GM19468 (cell line): Measurements from ENCODE around the gene JMJD8.

Experiments used
- ATAC-seq: cut with Tn5 transposase; IDR thresholded peaks from one replicate; pipeline ENCODE4 v1.9.1; 2021; ENCODE audit warnings: mild to moderate bottlenecking, moderate library complexity, moderate number of reproducible peaks; ENCODE audit not compliant: unreplicated experiment; ENCODE audit errors: extremely low read depth

JMJD8 gene

DNA sequence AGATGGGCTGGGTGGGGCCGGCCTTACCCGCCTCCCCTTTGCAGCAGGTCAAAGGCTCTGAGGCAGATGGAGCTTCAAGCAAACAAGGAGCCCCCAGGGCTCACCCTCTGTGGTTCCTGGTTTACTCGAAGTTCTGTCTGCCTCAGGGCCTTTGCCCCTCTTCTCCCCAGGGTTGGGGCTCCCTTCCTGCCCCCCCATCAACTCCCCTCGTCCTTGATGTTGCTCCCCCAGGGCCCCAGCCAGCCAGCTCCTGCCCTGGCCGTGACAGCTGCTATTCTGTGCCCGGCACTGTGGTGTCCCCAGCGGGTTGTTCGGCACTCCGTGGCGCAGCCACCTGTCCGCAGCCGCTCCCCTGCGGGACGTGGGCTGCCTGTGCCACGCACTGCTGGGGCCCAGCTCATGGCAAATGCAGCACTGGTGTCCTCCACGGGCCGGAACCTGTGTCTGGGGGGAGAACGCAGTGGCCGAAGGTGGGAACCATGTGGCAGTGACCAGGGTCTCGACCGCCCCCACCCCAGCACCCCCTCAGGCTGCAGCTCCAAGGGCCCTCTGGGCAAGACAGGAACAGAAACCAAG lies 26.5 kb upstream of the JMJD8 start:
- ATAC-seq = no peak

DNA sequence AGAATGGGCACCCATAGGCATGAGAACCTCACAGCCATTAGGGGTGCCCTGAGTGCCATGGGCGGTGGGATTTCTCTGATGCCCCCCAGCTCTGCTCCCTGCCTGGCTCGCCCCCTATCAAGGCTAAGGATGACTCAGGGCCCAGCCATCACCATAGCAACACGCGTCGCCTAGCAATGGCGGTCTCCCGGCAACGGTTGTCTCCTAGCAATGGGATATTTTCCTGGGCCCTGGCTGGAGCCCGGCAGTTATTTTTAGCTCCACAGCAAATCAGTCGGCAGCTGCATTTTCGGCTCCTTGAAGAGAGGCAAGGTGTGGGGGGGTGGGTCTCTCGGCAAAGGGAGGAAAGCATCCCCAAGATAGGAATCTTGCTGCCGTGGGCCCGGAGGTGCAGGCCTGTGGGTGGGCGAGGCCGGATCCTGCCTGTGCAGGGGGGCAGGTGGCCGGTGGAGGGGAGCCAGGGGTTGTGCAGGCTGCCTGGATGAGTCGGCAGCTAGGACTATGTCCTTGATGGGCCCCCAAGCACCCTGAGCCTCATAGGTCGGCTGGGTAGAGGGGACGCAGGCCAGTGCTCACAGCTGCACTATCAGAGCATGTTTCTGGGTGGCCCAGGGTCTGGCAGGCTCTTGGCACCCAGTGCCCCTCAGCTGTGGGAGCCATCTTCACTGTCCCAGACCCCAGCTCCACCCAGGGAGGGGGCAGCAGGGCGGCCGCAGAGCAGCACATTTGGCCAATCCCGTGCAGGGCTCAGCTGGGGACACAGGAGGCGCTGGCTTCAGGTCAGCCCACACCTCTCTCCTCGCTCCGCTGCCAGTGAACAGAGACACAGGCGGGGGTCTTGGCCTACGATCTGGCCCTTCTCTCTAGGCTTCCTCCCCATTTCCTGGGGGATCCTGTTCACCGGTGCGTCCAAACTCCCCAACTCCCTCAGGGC lies 25.7 kb upstream of the JMJD8 start:
- no peak for ATAC-seq

DNA sequence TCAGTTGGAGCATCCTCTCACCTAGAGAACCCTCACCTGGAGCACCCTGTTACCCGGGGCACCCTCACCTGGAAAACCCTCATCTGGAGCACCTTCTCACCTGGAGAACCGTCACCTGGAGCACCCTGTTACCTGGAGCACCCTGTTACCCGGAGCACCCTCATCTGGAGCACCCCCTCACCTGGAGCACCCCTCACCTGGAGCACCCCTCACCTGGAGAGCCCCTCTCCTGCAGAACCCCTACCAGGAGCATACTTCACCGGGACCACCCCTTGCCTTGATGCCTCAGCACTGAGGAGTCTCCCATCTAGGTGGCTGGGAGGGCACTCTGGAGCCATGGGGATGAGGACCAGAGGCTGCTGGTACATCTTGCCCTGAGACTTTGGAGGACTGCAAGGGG lies 24.8 kb upstream of the JMJD8 start:
- ATAC-seq = no peak

DNA sequence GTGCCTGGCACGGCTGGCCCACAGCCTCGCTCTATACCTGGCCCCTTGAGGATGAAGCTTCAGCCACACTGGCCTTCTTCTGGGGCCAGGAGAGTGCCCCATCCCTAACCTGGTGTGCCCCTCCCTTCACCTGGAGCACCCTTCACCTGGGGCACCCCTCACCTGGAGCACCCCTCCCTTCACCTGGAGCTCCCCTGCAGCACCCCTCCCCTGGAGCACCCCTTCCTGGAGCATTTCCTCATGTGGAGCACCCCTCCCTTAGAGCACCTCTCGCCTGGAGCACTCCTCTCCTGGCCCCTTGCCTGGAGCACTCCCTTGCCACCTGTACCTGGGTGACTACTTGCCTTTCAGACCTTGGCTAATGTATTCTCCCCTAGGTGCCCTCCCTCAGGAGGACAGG lies 23.9 kb upstream of the JMJD8 start:
- no peak for ATAC-seq

GRCh38 chr16:707062-707538 lies 23.0 kb upstream of the JMJD8 start:
- no peak for ATAC-seq

DNA sequence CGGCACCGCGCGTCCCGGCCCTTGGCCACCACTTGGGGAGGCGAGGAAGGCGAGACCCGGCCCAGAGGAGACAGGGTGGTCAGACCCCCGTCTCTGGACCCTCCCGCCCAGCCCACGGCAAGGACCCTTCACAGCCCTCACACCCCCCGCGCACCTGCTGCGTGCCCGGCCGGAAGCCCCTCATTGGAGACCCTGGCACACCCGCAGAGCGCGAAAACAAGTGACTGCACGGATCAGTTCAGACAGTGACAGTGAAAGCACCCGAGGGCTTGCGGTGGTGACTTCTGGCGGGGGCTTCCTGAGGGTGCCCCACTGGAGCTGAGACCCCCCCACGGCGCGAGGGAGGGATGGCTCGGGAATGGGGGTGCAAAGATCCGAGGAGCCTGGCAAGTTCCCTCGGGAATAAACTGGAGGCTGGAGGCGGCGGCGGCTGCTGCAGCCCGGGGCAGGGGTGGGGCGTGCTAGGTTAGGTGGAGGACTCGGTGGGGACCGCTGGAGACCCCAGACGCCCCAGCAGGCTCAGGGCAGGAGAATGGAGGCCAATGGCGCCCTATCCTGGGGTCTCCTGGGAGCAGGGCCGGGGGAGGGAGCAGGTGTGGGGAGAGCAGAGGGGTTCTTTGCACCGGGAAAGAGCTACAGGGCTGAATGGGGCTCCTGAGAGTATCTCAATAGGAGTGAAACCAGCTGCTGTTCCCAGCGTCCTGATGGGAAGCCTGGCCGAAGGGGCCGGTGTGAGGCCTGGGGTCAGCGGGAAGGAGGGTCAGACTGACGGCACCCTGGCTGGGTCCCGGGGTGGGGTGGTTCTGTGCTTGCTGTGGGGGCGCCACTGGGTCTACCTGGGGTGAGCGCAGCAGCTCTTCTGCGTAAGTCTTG lies 22.3 kb upstream of the JMJD8 start:
- no peak for ATAC-seq

DNA sequence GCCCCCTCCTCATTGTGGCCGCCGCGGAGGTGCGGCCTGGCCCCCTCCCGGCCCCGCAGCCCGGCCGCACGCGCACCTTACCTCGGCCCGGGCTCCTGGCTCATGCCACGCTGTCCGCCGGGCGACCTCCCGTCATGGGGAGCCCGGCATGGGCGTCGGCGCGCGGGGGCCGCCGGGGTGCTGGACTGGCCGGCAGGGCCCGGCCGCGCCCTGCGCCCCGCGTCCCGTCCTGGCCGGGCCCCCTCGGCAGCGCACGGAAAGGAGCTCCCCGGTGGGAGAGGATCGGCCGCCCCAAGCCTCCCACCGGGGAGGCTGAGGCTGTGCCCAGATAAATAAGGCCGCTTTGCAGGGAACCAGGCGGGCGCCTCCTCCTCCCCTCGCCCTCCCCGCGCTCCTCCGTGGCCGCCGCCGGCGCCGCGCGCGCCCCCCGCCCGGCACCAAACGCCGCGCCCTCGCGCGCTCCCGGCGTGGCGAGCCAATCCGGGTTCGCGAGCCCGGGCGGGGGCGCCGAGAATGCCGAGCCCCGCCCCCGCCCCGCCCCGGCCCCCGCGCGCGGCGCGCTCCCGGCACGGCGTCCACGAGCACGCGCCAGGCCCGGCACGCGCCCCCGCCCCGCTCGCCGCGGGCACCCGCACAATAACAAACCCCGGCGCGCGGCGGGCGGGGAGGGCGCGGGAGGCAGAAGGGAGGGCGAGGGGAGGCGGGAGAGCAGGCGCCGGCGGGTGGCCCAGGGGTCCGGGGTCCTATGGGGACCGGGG lies 21.5 kb upstream of the JMJD8 start, which contains the start of gene FBXL16:
TSS of gene FBXL16 (minus strand) at position 371 of the 758 bp plus-strand sequence. CDS start 8,396 bp downstream, outside the sequence.
- ATAC-seq = no peak

- ATAC-seq = no peak
Observed at GRCh38 chr16:704552-705380, 20.6 kb upstream of the JMJD8 start.

DNA sequence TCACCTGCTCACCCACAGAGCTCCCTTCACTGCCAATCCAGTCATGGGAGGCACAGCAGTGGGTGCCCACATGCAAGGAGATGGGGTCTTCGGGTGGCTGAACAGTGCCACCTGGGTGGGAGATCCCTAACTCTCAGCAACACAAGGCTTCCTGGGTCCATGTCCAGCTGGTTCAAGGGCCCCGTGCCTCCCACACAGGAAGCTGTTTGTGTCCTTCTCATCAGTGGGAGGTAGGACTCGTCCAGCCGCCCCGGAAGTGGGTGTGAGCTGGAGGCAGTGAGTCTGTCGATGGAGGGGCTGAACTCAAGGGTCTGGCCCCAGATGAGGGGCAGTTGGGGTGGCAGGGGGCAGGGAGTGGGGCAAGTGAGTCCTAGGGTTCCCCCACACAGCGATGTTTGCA lies 19.9 kb upstream of the JMJD8 start:
- ATAC-seq = no peak

GRCh38 chr16:703406-703805 lies 19.3 kb upstream of the JMJD8 start:
- ATAC-seq = no peak

- no peak for ATAC-seq
Observed at GRCh38 chr16:702341-702740, 18.2 kb upstream of the JMJD8 start.

DNA sequence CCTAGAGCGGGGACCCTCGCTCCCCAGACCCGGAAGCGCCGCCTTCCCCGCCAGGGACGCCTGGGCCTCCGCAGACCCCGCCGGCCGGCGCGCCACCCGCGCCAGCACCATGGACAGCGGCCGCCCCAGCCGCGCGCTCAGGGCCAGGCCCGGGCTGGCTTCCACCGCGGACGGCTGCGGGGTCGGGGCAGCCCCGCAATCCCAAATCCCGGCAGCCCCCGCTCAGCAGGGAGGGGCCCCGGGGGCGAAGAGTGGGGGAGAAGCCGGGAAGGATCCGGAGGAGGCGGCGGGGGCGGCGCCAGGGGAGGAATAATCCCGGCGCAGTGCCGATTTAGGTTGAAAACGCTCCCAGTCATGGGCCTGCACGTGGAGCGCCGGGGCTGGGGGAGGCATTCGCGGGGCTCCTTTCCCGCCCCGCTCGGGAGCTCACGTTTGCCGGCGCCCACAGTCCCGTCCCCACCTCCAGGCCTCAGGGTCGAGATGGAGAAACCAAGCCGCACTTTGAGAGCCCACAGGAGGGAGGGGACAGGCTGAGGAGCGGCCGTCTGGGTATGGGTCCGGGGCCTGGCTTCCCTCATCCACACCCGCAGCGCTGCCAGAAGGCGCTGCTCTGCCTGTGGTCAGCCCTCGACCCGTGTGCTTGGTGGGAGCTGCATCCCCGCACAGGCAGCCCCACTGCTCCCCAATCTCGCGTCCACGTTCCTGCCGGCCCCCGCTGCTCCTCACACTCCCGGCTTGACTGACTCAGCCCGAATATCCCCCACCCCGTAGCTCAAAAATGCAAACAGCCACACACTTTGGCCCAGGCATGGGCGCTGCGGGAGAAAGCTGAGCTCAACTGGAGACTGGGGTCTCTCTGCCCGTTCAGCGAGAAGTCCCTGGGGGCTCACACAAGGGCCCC lies 16.8 kb upstream of the JMJD8 start:
- no peak for ATAC-seq

GRCh38 chr16:698911-699671 lies 15.0 kb upstream of the JMJD8 start:
- no peak for ATAC-seq

DNA sequence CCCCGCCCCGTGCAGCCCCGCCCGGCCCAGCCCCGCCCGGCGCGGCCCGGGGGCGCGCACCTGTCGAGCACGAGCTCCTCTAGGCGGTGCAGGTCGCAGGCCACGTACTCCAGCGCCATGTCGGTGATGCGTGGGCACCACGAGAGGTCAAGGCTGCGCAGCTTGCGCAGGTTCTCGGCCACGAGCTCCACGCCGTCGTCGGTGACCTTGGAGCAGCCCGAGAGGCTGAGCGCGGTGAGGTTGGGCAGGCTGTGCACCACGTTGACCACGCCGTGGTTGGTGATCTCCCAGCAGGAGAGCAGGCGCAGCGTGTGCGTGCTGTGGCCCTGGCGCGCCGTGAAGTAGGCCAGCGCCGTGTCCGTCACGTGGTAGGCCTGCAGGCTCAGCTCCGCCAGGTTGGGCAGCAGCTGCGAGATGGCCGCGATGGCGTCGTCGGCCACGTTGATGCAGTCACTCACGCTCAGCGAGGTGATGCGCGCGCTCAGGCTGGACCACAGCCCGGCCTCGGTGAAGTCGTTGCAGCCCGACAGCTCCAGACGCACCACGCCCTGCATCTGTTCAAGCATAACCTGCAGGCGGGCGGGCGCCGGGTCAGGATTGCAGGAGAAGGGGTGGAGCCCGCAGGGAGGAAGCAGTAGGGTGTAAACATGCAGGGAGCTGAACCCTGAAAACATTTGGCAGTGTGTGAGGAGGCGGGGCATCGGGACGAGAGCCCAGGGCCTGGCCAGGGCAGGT lies 11.4 kb upstream of the JMJD8 start:
- no peak for ATAC-seq

GRCh38 chr16:694863-695354 lies 10.8 kb upstream of the JMJD8 start:
- no peak for ATAC-seq

DNA sequence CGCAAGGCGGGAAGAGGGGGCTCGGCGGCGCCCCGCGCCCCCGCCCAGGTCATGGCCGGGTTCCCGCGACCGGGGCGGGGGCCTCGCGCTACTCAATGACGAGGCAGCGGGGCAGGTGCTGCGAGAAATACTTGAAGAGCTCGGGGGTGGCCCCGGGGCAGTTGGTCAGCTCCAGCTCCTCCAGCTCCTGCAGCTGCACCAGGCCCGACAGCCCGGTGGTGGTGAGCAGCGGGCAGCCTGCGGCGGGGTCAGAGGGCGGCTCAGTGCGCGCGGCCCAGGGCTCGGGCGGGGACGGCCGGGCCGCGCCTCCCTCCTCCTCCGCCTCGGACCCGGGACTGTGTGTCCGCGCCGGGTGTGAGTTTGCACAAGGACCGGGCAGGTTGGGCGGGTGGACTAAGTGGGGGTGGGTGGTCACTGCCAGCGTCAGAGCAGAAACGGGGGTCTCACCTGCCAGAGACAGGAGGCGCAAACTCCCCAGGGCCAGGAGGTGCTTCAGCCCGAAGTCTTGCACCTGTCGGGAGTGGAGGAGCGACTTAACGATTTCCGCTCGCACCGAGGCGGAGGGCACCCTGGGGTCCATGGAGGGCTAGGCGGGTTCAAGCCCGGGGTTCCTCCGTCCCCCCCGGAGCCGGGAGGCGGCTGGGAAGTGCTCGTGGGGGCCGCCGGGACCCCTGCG lies 10.2 kb upstream of the JMJD8 start:
- no peak for ATAC-seq
